ENCODE measurements around the gene ITGA4. TPM values are rescaled to one million over a fixed set of nuclear protein-coding genes. Genes with fewer than 3 reads are reported as not detected.

The ITGA4 gene
- polyA plus RNA-seq, result 2.5 to 4.7 TPM (median 4.6 TPM) in 3 replicates
- polyA plus RNA-seq (2011; ENCODE audit: low read depth), result 0.31 TPM
- polyA plus RNA-seq (2011; cell fraction: cytosol; rRNA removed), result 0.91 and 1.5 TPM in 2 replicates
- 3.4 and 4.3 TPM in 2 replicates for polyA plus RNA-seq (2011; cell fraction: nucleus; rRNA removed)
- polyA plus RNA-seq (2012; ENCODE audit: low replicate concordance), result 0.21 and 5.5 TPM in 2 replicates
- polyA minus RNA-seq, result 1.5 to 10.0 TPM (median 5.3 TPM) in 3 replicates
- 5.8 TPM for polyA minus RNA-seq (2011; cell fraction: cytosol; rRNA and poly(A)+ RNA removed)
- polyA minus RNA-seq (2011; cell fraction: nucleus; rRNA and poly(A)+ RNA removed), result 6.2 and 16.3 TPM in 2 replicates

DNA sequence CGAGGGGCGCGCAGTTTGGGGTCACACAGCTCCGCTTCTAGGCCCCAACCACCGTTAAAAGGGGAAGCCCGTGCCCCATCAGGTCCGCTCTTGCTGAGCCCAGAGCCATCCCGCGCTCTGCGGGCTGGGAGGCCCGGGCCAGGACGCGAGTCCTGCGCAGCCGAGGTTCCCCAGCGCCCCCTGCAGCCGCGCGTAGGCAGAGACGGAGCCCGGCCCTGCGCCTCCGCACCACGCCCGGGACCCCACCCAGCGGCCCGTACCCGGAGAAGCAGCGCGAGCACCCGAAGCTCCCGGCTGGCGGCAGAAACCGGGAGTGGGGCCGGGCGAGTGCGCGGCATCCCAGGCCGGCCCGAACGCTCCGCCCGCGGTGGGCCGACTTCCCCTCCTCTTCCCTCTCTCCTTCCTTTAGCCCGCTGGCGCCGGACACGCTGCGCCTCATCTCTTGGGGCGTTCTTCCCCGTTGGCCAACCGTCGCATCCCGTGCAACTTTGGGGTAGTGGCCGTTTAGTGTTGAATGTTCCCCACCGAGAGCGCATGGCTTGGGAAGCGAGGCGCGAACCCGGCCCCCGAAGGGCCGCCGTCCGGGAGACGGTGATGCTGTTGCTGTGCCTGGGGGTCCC lies at the start of gene ITGA4:
Gene ITGA4, plus strand, starts transcription at position 266 of the 620 bp plus-strand sequence. Its CDS starts 269 bp downstream, at position 535.
- H3K4me3 ChIP-seq (ENCODE audit: control insufficient read depth in 2 of 3, extremely low read depth in 1 of 3, insufficient read depth in 2 of 3, low read depth in 1 of 3, low read length in 3 of 3), result peak within 1 kb of the TSS; percentile 59 to 75 (median 75)
- peak within 1 kb of the TSS; percentile 90 for H3K4me2 ChIP-seq (ENCODE audit: control insufficient read depth, extremely low read depth, insufficient read depth, low read depth, low read length)
- H3K27me3 ChIP-seq (ENCODE audit: control insufficient read depth, extremely low read depth, insufficient read depth, low read length), result peaks cover 3% of the 10 kb centered on the region
- no peaks in the 10 kb centered on the region for H3K36me3 ChIP-seq (ENCODE audit: control insufficient read depth in 2 of 2, extremely low read depth in 1 of 2, insufficient read depth in 2 of 2, low read length in 2 of 2)
- H3K9me3 ChIP-seq (ENCODE audit: control insufficient read depth, low read depth, low read length), result no peaks in the 10 kb centered on the region
- no peak within 1 kb of the TSS for H3K27ac ChIP-seq (ENCODE audit: control insufficient read depth, insufficient read depth, low read length)
- H3K4me1 ChIP-seq (ENCODE audit: control insufficient read depth, extremely low read depth, insufficient read depth, low read length), result peaks cover 11% of the 10 kb centered on the region
- peak within 1 kb of the TSS; percentile 67 for H3K9ac ChIP-seq (ENCODE audit: control insufficient read depth, extremely low read depth, insufficient read depth, low read length)
- TF ChIP-seq EZH2 (IDR thresholded peaks at IDR 0.05; ENCODE audit: low read length), result no peak
- TF ChIP-seq, protein P1, sequence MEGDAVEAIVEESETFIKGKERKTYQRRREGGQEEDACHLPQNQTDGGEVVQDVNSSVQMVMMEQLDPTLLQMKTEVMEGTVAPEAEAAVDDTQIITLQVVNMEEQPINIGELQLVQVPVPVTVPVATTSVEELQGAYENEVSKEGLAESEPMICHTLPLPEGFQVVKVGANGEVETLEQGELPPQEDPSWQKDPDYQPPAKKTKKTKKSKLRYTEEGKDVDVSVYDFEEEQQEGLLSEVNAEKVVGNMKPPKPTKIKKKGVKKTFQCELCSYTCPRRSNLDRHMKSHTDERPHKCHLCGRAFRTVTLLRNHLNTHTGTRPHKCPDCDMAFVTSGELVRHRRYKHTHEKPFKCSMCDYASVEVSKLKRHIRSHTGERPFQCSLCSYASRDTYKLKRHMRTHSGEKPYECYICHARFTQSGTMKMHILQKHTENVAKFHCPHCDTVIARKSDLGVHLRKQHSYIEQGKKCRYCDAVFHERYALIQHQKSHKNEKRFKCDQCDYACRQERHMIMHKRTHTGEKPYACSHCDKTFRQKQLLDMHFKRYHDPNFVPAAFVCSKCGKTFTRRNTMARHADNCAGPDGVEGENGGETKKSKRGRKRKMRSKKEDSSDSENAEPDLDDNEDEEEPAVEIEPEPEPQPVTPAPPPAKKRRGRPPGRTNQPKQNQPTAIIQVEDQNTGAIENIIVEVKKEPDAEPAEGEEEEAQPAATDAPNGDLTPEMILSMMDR (optimal IDR thresholded peaks at IDR 0.05 in 1 of 3, IDR thresholded peaks at IDR 0.05 in 1 of 3, conservative IDR thresholded peaks at IDR 0.05 in 1 of 3; ENCODE audit: extremely low read depth in 1 of 3, insufficient read depth in 2 of 3, low read length in 3 of 3), result peak; percentile 51 to 90 (median 83)
- dilution Hi-C loops (cut with MboI; ENCODE audit: extremely low pct_ligation_motif_present, low sequenced_read_pairs), result no loop called here
- no peaks in the 10 kb centered on the region for H3K79me2 ChIP-seq (ENCODE audit: control insufficient read depth, insufficient read depth, low read length)
- DNase-seq (ENCODE audit: low read depth, low spot score) (no peak), FAIRE-seq (no peak)
- no peaks in the 10 kb centered on the region for H4K20me1 ChIP-seq (ENCODE audit: control insufficient read depth, extremely low read depth, insufficient read depth, low read length)
- no peaks in the 10 kb centered on the region for H3K9me1 ChIP-seq (ENCODE audit: control insufficient read depth, extremely low read depth, insufficient read depth, low read length)
- H2AFZ ChIP-seq (ENCODE audit: control insufficient read depth, low read length), result peak within 1 kb of the TSS; percentile 92

DNA sequence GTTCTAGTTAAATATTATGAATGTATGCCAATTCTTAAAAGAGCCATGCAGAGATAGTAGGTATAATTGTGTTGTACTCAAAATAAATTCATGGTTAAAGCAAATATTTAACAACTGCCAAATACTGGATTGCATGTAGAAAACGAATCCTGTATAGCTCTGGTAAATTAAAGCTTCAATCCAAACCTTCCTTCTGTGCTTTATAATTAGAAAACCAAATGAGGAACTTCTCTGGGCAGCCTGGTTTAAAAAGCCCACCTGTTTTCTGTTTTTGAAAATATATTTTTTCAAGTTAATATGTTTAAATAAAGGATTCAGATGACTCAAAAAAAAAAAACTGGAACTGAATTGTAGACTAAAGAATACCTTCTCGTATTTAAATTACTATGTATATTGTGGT lies 48.3 kb upstream of the ITGA4 start:
- dilution Hi-C loops (cut with MboI; ENCODE audit: extremely low pct_ligation_motif_present, low sequenced_read_pairs), result no loop called here
- no peak for TF ChIP-seq EZH2 (IDR thresholded peaks at IDR 0.05; ENCODE audit: low read length)
- TF ChIP-seq, protein P1 (optimal IDR thresholded peaks at IDR 0.05 in 1 of 3, IDR thresholded peaks at IDR 0.05 in 1 of 3, conservative IDR thresholded peaks at IDR 0.05 in 1 of 3; ENCODE audit: extremely low read depth in 1 of 3, insufficient read depth in 2 of 3, low read length in 3 of 3), result no peak
- Histone ChIP-seq H3K9ac (ENCODE audit: control insufficient read depth, extremely low read depth, insufficient read depth, low read length) (no peak overlapping the region), H2AFZ (ENCODE audit: control insufficient read depth, low read length) (no peak overlapping the region), H3K27me3 (ENCODE audit: control insufficient read depth, extremely low read depth, insufficient read depth, low read length) (no peaks in the 10 kb centered on the region), H3K36me3 (ENCODE audit: control insufficient read depth in 2 of 2, extremely low read depth in 1 of 2, insufficient read depth in 2 of 2, low read length in 2 of 2) (no peaks in the 10 kb centered on the region), H3K9me3 (ENCODE audit: control insufficient read depth, low read depth, low read length) (no peaks in the 10 kb centered on the region), H3K4me3 (ENCODE audit: control insufficient read depth in 2 of 3, extremely low read depth in 1 of 3, insufficient read depth in 2 of 3, low read depth in 1 of 3, low read length in 3 of 3) (no peak overlapping the region), H3K9me1 (ENCODE audit: control insufficient read depth, extremely low read depth, insufficient read depth, low read length) (no peaks in the 10 kb centered on the region), H3K27ac (ENCODE audit: control insufficient read depth, insufficient read depth, low read length) (no peak overlapping the region), H3K4me2 (ENCODE audit: control insufficient read depth, extremely low read depth, insufficient read depth, low read depth, low read length) (no peak overlapping the region), H3K79me2 (ENCODE audit: control insufficient read depth, insufficient read depth, low read length) (no peaks in the 10 kb centered on the region), H3K4me1 (ENCODE audit: control insufficient read depth, extremely low read depth, insufficient read depth, low read length) (no peaks in the 10 kb centered on the region), H4K20me1 (ENCODE audit: control insufficient read depth, extremely low read depth, insufficient read depth, low read length) (no peaks in the 10 kb centered on the region)
- FAIRE-seq (no peak), DNase-seq (ENCODE audit: low read depth, low spot score) (no peak)

Data from keratinocyte (primary cell).